Left lung (tissue), 10 donors: ENCODE data around the gene VPS36. TPM values are rescaled to one million over a fixed set of nuclear protein-coding genes. Genes with fewer than 3 reads are reported as not detected.
A peak's percentile ranks its signal among the peaks of the same experiment; 100 is the strongest.
"Not testable (repeated sequence)": the region's sequence is repeated elsewhere in the genome, so short reads cannot be mapped to it uniquely, and the experiment has no call there.

Experiments
- ATAC-seq: fragments of 200-7000 bp; cut with Tn5 transposase; one replicate; pipeline ENCODE4 v1.9.1; 2020; ENCODE audit warnings: moderate library complexity
- DNase-seq, 4 donors: peaks; one replicate each; pipeline ENCODE4 v3.0.0-alpha.2; 2013 to 2020
- H3K27ac ChIP-seq, 2 donors: fragments of 200-600 bp; sonication (generic) in 1 of 2; one replicate each; pipeline versions ENCODE4 v1.5.0 to v1.8.0; 2020 to 2021
- H3K27me3 ChIP-seq, 2 donors: fragments of 200-600 bp; sonication (generic) in 1 of 2; one replicate each; pipeline versions ENCODE4 v1.5.0 to v1.8.0; 2020 to 2021
- H3K36me3 ChIP-seq, 2 donors: fragments of 200-600 bp; sonication (generic) in 1 of 2; one replicate each; pipeline versions ENCODE4 v1.5.0 to v1.8.0; 2020 to 2021
- H3K4me1 ChIP-seq, 2 donors: fragments of 200-600 bp; one replicate each; pipeline ENCODE4 v1.8.0; 2021
- H3K4me3 ChIP-seq, 2 donors: fragments of 200-600 bp; sonication (generic) in 1 of 2; one replicate each; pipeline versions ENCODE4 v1.5.0 to v1.8.0; 2020 to 2021; ENCODE audit warnings: mild to moderate bottlenecking in 1 of 2
- H3K9me3 ChIP-seq, 2 donors: fragments of 200-600 bp; sonication (generic) in 1 of 2; one replicate each; pipeline versions ENCODE4 v1.5.0 to v1.8.0; 2020 to 2021
- CTCF ChIP-seq, 2 donors: fragments of 200-600 bp; sonication (generic) in 1 of 2; IDR thresholded peaks; one replicate each; pipeline versions ENCODE4 v1.5.0 to v1.8.0; 2021; ENCODE audit warnings: antibody characterized with exemption in 2 of 2
- intact Hi-C, 2 donors: fragments of 100-400 bp; cut with DNase I; formaldehyde crosslinking; loops; one replicate each; pipeline versions ENCODE4 v1.11.2 to v1.14.2; 2022
- polyA plus RNA-seq, 6 donors: library from polyadenylated mRNA; unstranded; fragments of 120-200 nt; gene quantifications; one replicate each; pipeline ENCODE4 v1.2.1, GENCODE V29; 2013; ENCODE audit not compliant: insufficient read length in 6 of 6
- total RNA-seq, 2 donors: library from RNA; stranded (reverse); fragmentation: NEBNext Ultra II Directional; extraction: Animal tissue kit (Norgen Biotek cat#: 25700); gene quantifications; one replicate each; pipeline ENCODE4 v1.2.1, GENCODE V29; 2021
- donor health status: DM: no; HTN: yes; CAD: no.
- donor health status: DM: no; HTN: no; CAD: no.

The VPS36 gene
- total and polyA plus RNA-seq, 8 donors = 41.5 to 85.2 (median 67.8) TPM

DNA sequence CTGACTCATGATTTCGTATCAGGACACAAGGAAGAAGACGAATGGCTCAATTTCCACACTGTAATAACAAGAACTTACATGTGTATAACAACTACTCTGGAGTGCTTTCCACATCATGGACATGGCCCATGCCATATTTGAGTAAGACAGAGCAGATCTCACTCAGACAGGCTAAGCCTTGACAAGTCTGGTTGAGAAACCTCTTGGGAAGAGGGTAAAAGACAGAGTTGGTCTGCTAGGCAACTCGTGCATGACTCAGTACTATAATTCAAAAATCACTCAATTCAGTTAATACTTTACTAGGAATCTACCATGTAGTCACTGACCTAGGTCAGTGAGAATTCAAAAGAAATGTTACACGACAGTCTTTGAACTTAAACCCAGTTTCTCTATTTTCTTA is 38.8 kb downstream of the VPS36 start:
- DNase-seq (no peak), ATAC-seq (peak; percentile 56)
- Histone ChIP-seq H3K36me3 (peaks cover 0 to 47% of the 10 kb centered on the region in 2 donors), H3K4me1 (no peaks in the 10 kb centered on the region), H3K9me3 (no peaks in the 10 kb centered on the region), H3K27ac (no peak overlapping the region), H3K4me3 (no peak overlapping the region), H3K27me3 (no peaks in the 10 kb centered on the region)
- TF ChIP-seq CTCF (IDR thresholded peaks at IDR 0.05) = no peak
- intact Hi-C loops = no loop called here

- Histone ChIP-seq H3K4me1 (peaks cover 0 to 17% of the 10 kb centered on the region in 2 donors), H3K27me3 (peaks cover 7 to 33% of the 10 kb centered on the region in 2 donors), H3K36me3 (peaks cover 0 to 17% of the 10 kb centered on the region in 2 donors)
- ATAC-seq, DNase-seq, intact Hi-C loops, H3K9me3 ChIP-seq, H3K27ac ChIP-seq, H3K4me3 ChIP-seq: not testable (repeated sequence)
Observed at GRCh38 chr13:52408071-52408658, 42.3 kb downstream of the VPS36 start.

DNA sequence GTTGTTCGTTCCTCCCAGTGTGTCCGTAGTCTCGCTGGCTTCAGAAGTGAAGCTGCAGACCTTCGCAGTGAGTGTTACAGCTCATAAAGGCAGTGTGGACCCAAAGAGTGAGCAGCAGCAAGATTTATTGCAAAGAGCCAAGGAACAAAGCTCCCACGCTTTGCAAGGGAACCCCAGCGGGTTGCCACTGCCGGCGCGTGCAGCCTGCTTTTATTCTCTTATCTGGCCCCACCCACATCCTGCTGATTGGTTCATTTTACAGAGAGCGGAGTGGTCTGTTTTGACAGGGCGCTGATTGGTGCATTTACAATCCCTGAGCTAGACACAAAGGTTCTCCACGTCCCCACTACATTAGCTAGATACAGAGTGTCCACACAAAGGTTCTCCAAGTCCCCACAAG is 43.0 kb downstream of the VPS36 start:
- H3K27ac ChIP-seq, intact Hi-C loops, H3K9me3 ChIP-seq, H3K4me3 ChIP-seq, ATAC-seq, DNase-seq, H3K36me3 ChIP-seq: not testable (repeated sequence)
- peaks cover 7 to 34% of the 10 kb centered on the region in 2 donors for H3K27me3 ChIP-seq
- peaks cover 0 to 17% of the 10 kb centered on the region in 2 donors for H3K4me1 ChIP-seq

GRCh38 chr13:52406629-52407028 is 43.8 kb downstream of the VPS36 start:
- DNase-seq (no peak), ATAC-seq (no peak)
- Histone ChIP-seq H3K36me3 (peaks cover 0 to 4% of the 10 kb centered on the region in 2 donors), H3K4me1 (peaks cover 0 to 17% of the 10 kb centered on the region in 2 donors), H3K4me3 (peak overlapping the region; percentile 47 to 52), H3K27me3 (peaks cover 7 to 34% of the 10 kb centered on the region in 2 donors), H3K27ac (no peak overlapping the region), H3K9me3 (no peaks in the 10 kb centered on the region)
- TF ChIP-seq CTCF (IDR thresholded peaks at IDR 0.05) = no peak
- intact Hi-C loops = no loop called here

DNA sequence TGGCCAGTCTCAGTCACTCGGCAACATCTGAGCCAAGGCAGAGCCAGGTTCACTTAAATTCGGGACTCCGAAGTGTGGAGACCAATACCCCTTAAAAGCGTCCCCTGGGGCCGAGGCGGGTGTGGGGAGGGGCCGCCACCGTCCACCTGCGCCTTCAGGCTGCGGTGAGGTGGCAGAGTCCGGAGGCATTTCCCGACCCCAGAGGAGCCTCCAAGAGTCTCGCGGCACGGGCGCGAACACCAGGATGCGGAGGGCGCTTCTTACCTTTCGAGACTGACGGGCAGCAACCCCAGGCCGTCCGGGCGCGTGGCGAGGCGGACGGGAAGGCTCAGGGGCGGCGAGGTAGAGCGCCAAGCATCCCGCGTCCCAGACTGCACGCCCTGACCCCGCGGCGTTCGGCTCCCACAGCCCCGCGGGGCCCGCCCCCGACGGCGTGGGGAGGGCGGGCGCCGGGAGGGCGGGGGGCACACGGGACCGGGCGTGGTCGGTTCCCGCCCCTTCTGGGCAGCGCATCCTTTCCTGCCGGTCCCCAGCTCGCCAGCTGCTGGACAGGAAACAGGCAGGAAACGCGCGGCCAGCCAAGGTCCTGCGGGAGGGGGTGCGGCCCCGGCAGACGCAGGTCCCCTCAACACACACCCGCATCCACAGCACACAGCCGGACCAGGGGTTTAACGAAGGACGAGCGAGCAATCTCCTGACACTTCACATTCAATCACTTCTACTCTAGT is 44.5 kb downstream of the VPS36 start, which contains the start of gene THSD1:
Gene THSD1, minus strand, starts transcription at position 406 of the 728 bp plus-strand sequence. CDS start 3,572 bp downstream, outside the sequence.
- Histone ChIP-seq H3K9me3 (no peaks in the 10 kb centered on the region), H3K4me3 (peak within 1 kb of the TSS; percentile 47 to 52), H3K4me1 (peaks cover 0 to 17% of the 10 kb centered on the region in 2 donors), H3K27ac (peak within 1 kb of the TSS in 1 of 2 donors; percentile 59), H3K36me3 (peaks cover 0 to 4% of the 10 kb centered on the region in 2 donors), H3K27me3 (peaks cover 7 to 34% of the 10 kb centered on the region in 2 donors)
- intact Hi-C loops = no loop called here
- peak; percentile 80 for ATAC-seq
- TF ChIP-seq CTCF (IDR thresholded peaks at IDR 0.05) = no peak
- peak in 3 of 4 donors; percentile 59 to 85 (median 68) for DNase-seq

- no peak for TF ChIP-seq CTCF (IDR thresholded peaks at IDR 0.05)
- peaks cover 0 to 4% of the 10 kb centered on the region in 2 donors for H3K36me3 ChIP-seq
- no peaks in the 10 kb centered on the region for H3K9me3 ChIP-seq
- peak overlapping the region in 1 of 2 donors; percentile 59 for H3K27ac ChIP-seq
- DNase-seq (no peak), ATAC-seq (peak; percentile 32)
- peak overlapping the region; percentile 47 to 52 for H3K4me3 ChIP-seq
- H3K4me1 ChIP-seq = peaks cover 0 to 17% of the 10 kb centered on the region in 2 donors
- intact Hi-C loops = no loop called here
- H3K27me3 ChIP-seq = peaks cover 7 to 34% of the 10 kb centered on the region in 2 donors
Observed at GRCh38 chr13:52405369-52405766, 45.1 kb downstream of the VPS36 start.
